Keratinocyte (primary cell): Measurements from ENCODE around the gene PER1. TPM values are rescaled to one million over a fixed set of nuclear protein-coding genes. Genes with fewer than 3 reads are reported as not detected.
A peak's percentile ranks its signal among the peaks of the same experiment; 100 is the strongest.

ENCODE experiments used
- DNase-seq: peaks from one replicate; pipeline ENCODE4 v3.0.0-alpha.2; 2011; ENCODE audit warnings: low read depth, missing footprints, low spot score
- FAIRE-seq: peaks from 2 replicates; lab custom pipeline; 2011; peaks lifted over from hg19 to GRCh38; lab: Jason Lieb, UNC
- H2AFZ ChIP-seq: 2 replicates; pipeline ENCODE4 v1.6.0; 2012; ENCODE audit warnings: low read length, control low read depth, inconsistent platforms; ENCODE audit not compliant: control insufficient read depth
- H3K27ac ChIP-seq: 2 replicates; pipeline ENCODE4 v1.5.1; 2011; ENCODE audit warnings: low read length; ENCODE audit not compliant: control insufficient read depth, insufficient read depth
- H3K27me3 ChIP-seq: 3 replicates; pipeline ENCODE4 v1.6.0; 2011; ENCODE audit warnings: low read length; ENCODE audit not compliant: control insufficient read depth, insufficient read depth; ENCODE audit errors: extremely low read depth
- H3K36me3 ChIP-seq, 2 experiments: 2 replicates in 1 of 2; 3 replicates in 1 of 2; pipeline ENCODE4 v1.5.1; 2011; ENCODE audit warnings: low read length in 2 of 2, mild to moderate bottlenecking in 1 of 2; ENCODE audit not compliant: control insufficient read depth in 2 of 2, insufficient read depth in 2 of 2; ENCODE audit errors: extremely low read depth in 1 of 2
- H3K4me1 ChIP-seq: 3 replicates; pipeline ENCODE4 v1.5.1; 2011; ENCODE audit warnings: low read length; ENCODE audit not compliant: control insufficient read depth, insufficient read depth; ENCODE audit errors: extremely low read depth
- H3K4me2 ChIP-seq: 3 replicates; pipeline ENCODE4 v1.6.0; 2011; ENCODE audit warnings: low read depth, low read length; ENCODE audit not compliant: control insufficient read depth, insufficient read depth; ENCODE audit errors: extremely low read depth
- H3K4me3 ChIP-seq, 3 experiments: fragments of 200-600 bp in 1 of 3; sonication (generic) in 1 of 3; 2 replicates in 2 of 3; 3 replicates in 1 of 3; pipeline ENCODE4 v1.5.1; 2011 to 2016; ENCODE audit warnings: low read length in 3 of 3, mild to moderate bottlenecking in 3 of 3, control low read depth in 2 of 3, inconsistent platforms in 1 of 3, low read depth in 1 of 3, mixed read lengths in 1 of 3, mixed run types in 1 of 3, moderate library complexity in 1 of 3; ENCODE audit not compliant: control insufficient read depth in 2 of 3, insufficient read depth in 2 of 3; ENCODE audit errors: extremely low read depth in 1 of 3
- H3K79me2 ChIP-seq: 2 replicates; pipeline ENCODE4 v1.6.0; 2012; ENCODE audit warnings: low read length; ENCODE audit not compliant: control insufficient read depth, insufficient read depth
- H3K9ac ChIP-seq: 3 replicates; pipeline ENCODE4 v1.6.0; 2011; ENCODE audit warnings: low read length; ENCODE audit not compliant: control insufficient read depth, insufficient read depth; ENCODE audit errors: extremely low read depth
- H3K9me1 ChIP-seq: 3 replicates; pipeline ENCODE4 v1.6.0; 2011; ENCODE audit warnings: low read length; ENCODE audit not compliant: control insufficient read depth, insufficient read depth; ENCODE audit errors: extremely low read depth
- H3K9me3 ChIP-seq: 2 replicates; pipeline ENCODE4 v1.5.1; 2012; ENCODE audit warnings: low read depth, low read length; ENCODE audit not compliant: control insufficient read depth
- H4K20me1 ChIP-seq: 3 replicates; pipeline ENCODE4 v1.6.0; 2011; ENCODE audit warnings: low read length; ENCODE audit not compliant: control insufficient read depth, insufficient read depth; ENCODE audit errors: extremely low read depth
- EZH2 ChIP-seq: IDR thresholded peaks from one replicate; pipeline ENCODE4 v1.6.1; 2012; ENCODE audit warnings: inconsistent platforms, mild to moderate bottlenecking, low read length, moderate library complexity
- dilution Hi-C: fragments of 300-500 bp; cut with MboI; formaldehyde crosslinking; loops from one replicate; pipeline ENCODE4 v1.7.0; 2020; ENCODE audit warnings: low sequenced_read_pairs; ENCODE audit not compliant: extremely low pct_ligation_motif_present
- polyA plus RNA-seq, 5 experiments: library from polyadenylated mRNA; depleted of rRNA in 3 of 5; stranded (reverse) in 3 of 5; stranded (forward) in 1 of 5; unstranded in 1 of 5; fragments of >200 nt; gene quantifications; 1 replicate in 1 of 5; 2 replicates in 3 of 5; 3 replicates in 1 of 5; pipeline versions ENCODE4 v1.2.1 to v1.2.3, GENCODE V29; 2011 to 2012; ENCODE audit warnings: missing spikeins in 2 of 5, low read depth in 1 of 5, low replicate concordance in 1 of 5
- TF ChIP-seq, protein P1 (sequence below), 3 experiments: IDR thresholded peaks in 1 of 3; conservative IDR thresholded peaks in 1 of 3; optimal IDR thresholded peaks in 1 of 3; 2 replicates in 2 of 3; 3 replicates in 1 of 3; pipeline versions ENCODE3 to v1.5.1; 2011; ENCODE audit warnings: low read length in 3 of 3, mild to moderate bottlenecking in 3 of 3, moderate library complexity in 2 of 3, control low read depth in 1 of 3, inconsistent platforms in 1 of 3; ENCODE audit not compliant: insufficient read depth in 2 of 3; ENCODE audit errors: extremely low read depth in 1 of 3

Gene PER1
- polyA plus RNA-seq, 1 donor (not counting 4 experiments of a cell fraction or from before 2014, with no cell fraction given): 15.1 TPM

DNA sequence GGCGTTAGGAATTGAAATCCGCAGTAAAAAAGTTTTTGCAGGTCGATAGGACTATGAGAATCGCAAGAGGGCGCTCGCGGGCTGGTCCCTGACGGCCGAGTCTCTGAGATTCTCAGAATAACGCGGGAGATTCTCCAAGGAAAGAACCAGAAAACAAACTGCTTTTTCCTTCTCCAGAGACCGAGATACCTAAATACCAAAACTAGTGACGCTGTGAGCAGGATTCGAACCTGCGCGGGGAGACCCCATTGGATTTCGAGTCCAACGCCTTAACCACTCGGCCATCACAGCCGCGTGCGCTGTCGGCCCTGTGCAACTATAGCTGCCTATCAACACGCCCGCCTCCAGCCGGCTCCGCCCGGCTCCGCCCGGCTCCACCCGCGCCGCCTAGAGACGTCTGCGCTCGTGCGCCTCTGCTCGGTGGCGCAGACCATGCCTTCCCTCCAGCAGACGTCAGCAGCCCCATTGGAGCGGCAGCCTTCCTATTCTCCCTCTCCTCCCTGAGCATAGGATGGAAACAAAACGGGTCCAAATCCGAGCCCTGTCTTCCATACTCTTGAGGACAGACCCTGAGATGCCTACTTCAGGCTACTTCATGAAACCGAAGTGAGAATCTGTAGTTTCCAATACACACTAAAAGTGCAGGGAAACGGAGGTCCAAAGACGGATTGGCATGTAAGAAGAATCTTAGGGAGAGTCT, 13.4 kb downstream of the PER1 start:
- no peaks in the 10 kb centered on the region for H3K27me3 ChIP-seq
- H3K4me3 ChIP-seq: peak overlapping the region; percentile 12 to 76 (median 67)
- peak overlapping the region; percentile 88 for H3K27ac ChIP-seq
- no peak for TF ChIP-seq EZH2
- TF ChIP-seq, protein P1, sequence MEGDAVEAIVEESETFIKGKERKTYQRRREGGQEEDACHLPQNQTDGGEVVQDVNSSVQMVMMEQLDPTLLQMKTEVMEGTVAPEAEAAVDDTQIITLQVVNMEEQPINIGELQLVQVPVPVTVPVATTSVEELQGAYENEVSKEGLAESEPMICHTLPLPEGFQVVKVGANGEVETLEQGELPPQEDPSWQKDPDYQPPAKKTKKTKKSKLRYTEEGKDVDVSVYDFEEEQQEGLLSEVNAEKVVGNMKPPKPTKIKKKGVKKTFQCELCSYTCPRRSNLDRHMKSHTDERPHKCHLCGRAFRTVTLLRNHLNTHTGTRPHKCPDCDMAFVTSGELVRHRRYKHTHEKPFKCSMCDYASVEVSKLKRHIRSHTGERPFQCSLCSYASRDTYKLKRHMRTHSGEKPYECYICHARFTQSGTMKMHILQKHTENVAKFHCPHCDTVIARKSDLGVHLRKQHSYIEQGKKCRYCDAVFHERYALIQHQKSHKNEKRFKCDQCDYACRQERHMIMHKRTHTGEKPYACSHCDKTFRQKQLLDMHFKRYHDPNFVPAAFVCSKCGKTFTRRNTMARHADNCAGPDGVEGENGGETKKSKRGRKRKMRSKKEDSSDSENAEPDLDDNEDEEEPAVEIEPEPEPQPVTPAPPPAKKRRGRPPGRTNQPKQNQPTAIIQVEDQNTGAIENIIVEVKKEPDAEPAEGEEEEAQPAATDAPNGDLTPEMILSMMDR (optimal IDR thresholded peaks at IDR 0.05 in 1 of 3, IDR thresholded peaks at IDR 0.05 in 1 of 3, conservative IDR thresholded peaks at IDR 0.05 in 1 of 3; ENCODE audit: extremely low read depth in 1 of 3, insufficient read depth in 2 of 3, low read length in 3 of 3): peak; percentile 66 to 88 (median 83)
- H3K9ac ChIP-seq: peak overlapping the region; percentile 78
- no peaks in the 10 kb centered on the region for H3K79me2 ChIP-seq
- no peaks in the 10 kb centered on the region for H3K9me1 ChIP-seq
- H4K20me1 ChIP-seq: peaks cover 5% of the 10 kb centered on the region
- peak overlapping the region; percentile 99 for H3K4me2 ChIP-seq
- H2AFZ ChIP-seq: peak overlapping the region; percentile 83
- peak; percentile 83 for FAIRE-seq
- dilution Hi-C loops: no loop called here
- H3K36me3 ChIP-seq: peaks cover 26 to 34% of the 10 kb centered on the region in 2 experiments
- no peaks in the 10 kb centered on the region for H3K9me3 ChIP-seq
- peaks cover 23% of the 10 kb centered on the region for H3K4me1 ChIP-seq
- no peak for DNase-seq

DNA sequence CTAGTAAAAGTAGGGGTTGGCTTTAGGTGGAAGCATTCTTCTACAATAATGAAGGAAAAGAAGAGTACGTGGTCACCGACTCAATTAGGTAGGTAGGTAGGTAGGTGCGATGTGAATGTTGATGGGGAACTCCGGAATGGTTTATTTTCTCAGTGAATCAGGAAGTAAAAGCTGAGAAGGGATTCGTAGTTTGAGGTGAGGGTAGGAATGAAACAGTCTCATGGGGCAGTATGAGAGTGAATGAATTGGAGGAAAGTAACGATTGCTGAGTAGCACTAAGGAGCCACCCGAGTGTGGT, 13.9 kb downstream of the PER1 start:
- no peaks in the 10 kb centered on the region for H3K79me2 ChIP-seq
- peaks cover 26 to 32% of the 10 kb centered on the region in 2 experiments for H3K36me3 ChIP-seq
- H3K4me2 ChIP-seq: peak overlapping the region; percentile 99
- H3K4me1 ChIP-seq: peaks cover 23% of the 10 kb centered on the region
- no peaks in the 10 kb centered on the region for H3K9me3 ChIP-seq
- H2AFZ ChIP-seq: peak overlapping the region; percentile 83
- FAIRE-seq (no peak), DNase-seq (no peak)
- dilution Hi-C loops: no loop called here
- H3K27ac ChIP-seq: peak overlapping the region; percentile 59
- TF ChIP-seq EZH2: no peak
- TF ChIP-seq, protein P1 (optimal IDR thresholded peaks at IDR 0.05 in 1 of 3, IDR thresholded peaks at IDR 0.05 in 1 of 3, conservative IDR thresholded peaks at IDR 0.05 in 1 of 3; ENCODE audit: extremely low read depth in 1 of 3, insufficient read depth in 2 of 3, low read length in 3 of 3): no peak
- peak overlapping the region; percentile 1 to 75 (median 56) for H3K4me3 ChIP-seq
- H3K9ac ChIP-seq: peak overlapping the region; percentile 68
- peaks cover 4% of the 10 kb centered on the region for H4K20me1 ChIP-seq
- H3K9me1 ChIP-seq: no peaks in the 10 kb centered on the region
- no peaks in the 10 kb centered on the region for H3K27me3 ChIP-seq
